ENCODE results near the gene SLC2A3.
"Not testable (repeated sequence)": the region's sequence is repeated elsewhere in the genome, so short reads cannot be mapped to it uniquely, and the experiment has no call there.

Gene SLC2A3

GRCh38 chr12:7929083-7929792 lies 6.7 kb downstream of the SLC2A3 start:
- Histone ChIP-seq H3K27me3 (ENCODE audit: insufficient read depth, poor library complexity, severe bottlenecking) (no peaks in the 10 kb centered on the region), H3K4me3 (ENCODE audit: severe bottlenecking) (no peak overlapping the region), H3K36me3 (ENCODE audit: low read depth) (peaks cover 28% of the 10 kb centered on the region; the same call in 1 of the 2 replicates), H3K27ac (ENCODE audit: poor library complexity, severe bottlenecking) (no peak overlapping the region), H3K9me3 (ENCODE audit: severe bottlenecking) (no peaks in the 10 kb centered on the region), H3K4me1 (ENCODE audit: insufficient read depth, poor library complexity, severe bottlenecking) (no peaks in the 10 kb centered on the region)
- TF ChIP-seq CTCF (IDR thresholded peaks at IDR 0.05; ENCODE audit: poor library complexity, severe bottlenecking): no peak
- DNase-seq (ENCODE audit: low spot score) (no peak), ATAC-seq (ENCODE audit: low read depth) (no peak)

GRCh38 chr12:7927470-7927869 lies 8.5 kb downstream of the SLC2A3 start:
- no peak for ATAC-seq (ENCODE audit: low read depth)

GRCh38 chr12:7926068-7926666 lies 9.8 kb downstream of the SLC2A3 start:
- H3K9me3 ChIP-seq (ENCODE audit: severe bottlenecking); H3K4me3 ChIP-seq (ENCODE audit: severe bottlenecking); DNase-seq (ENCODE audit: low spot score); H3K27me3 ChIP-seq (ENCODE audit: insufficient read depth, poor library complexity, severe bottlenecking); ATAC-seq (ENCODE audit: low read depth); H3K4me1 ChIP-seq (ENCODE audit: insufficient read depth, poor library complexity, severe bottlenecking); H3K27ac ChIP-seq (ENCODE audit: poor library complexity, severe bottlenecking): not testable (repeated sequence)
- H3K36me3 ChIP-seq (ENCODE audit: low read depth): peaks cover 17% of the 10 kb centered on the region; the same call in 1 of the 2 replicates

More at GRCh38 chr12:7927470-7927869, 8.5 kb downstream of the SLC2A3 start:
- no peak for TF ChIP-seq CTCF (IDR thresholded peaks at IDR 0.05; ENCODE audit: poor library complexity, severe bottlenecking)
- H3K4me3 ChIP-seq (ENCODE audit: severe bottlenecking): no peak overlapping the region
- peaks cover 20% of the 10 kb centered on the region; the same call in 1 of the 2 replicates for H3K36me3 ChIP-seq (ENCODE audit: low read depth)
- H3K9me3 ChIP-seq (ENCODE audit: severe bottlenecking): no peaks in the 10 kb centered on the region
- H3K4me1 ChIP-seq (ENCODE audit: insufficient read depth, poor library complexity, severe bottlenecking): no peaks in the 10 kb centered on the region
- H3K27me3 ChIP-seq (ENCODE audit: insufficient read depth, poor library complexity, severe bottlenecking): no peaks in the 10 kb centered on the region
- no peak overlapping the region for H3K27ac ChIP-seq (ENCODE audit: poor library complexity, severe bottlenecking)
- DNase-seq (ENCODE audit: low spot score): no peak

- no peak for ATAC-seq (ENCODE audit: low read depth)
- H3K36me3 ChIP-seq (ENCODE audit: low read depth): peaks cover 12% of the 10 kb centered on the region; the same call in 1 of the 2 replicates
Observed at GRCh38 chr12:7923241-7924236, 12.4 kb downstream of the SLC2A3 start.

GRCh38 chr12:7921181-7921580 lies 14.8 kb downstream of the SLC2A3 start:
- H3K27me3 ChIP-seq (ENCODE audit: insufficient read depth, poor library complexity, severe bottlenecking); H3K27ac ChIP-seq (ENCODE audit: poor library complexity, severe bottlenecking); H3K36me3 ChIP-seq (ENCODE audit: low read depth); H3K4me3 ChIP-seq (ENCODE audit: severe bottlenecking); H3K9me3 ChIP-seq (ENCODE audit: severe bottlenecking); H3K4me1 ChIP-seq (ENCODE audit: insufficient read depth, poor library complexity, severe bottlenecking); DNase-seq (ENCODE audit: low spot score); ATAC-seq (ENCODE audit: low read depth): not testable (repeated sequence)

More at GRCh38 chr12:7923241-7924236, 12.4 kb downstream of the SLC2A3 start:
- Histone ChIP-seq H3K27ac (ENCODE audit: poor library complexity, severe bottlenecking) (no peak overlapping the region), H3K9me3 (ENCODE audit: severe bottlenecking) (no peaks in the 10 kb centered on the region), H3K27me3 (ENCODE audit: insufficient read depth, poor library complexity, severe bottlenecking) (no peaks in the 10 kb centered on the region), H3K4me1 (ENCODE audit: insufficient read depth, poor library complexity, severe bottlenecking) (no peaks in the 10 kb centered on the region), H3K4me3 (ENCODE audit: severe bottlenecking) (no peak overlapping the region)
- no peak for DNase-seq (ENCODE audit: low spot score)
- TF ChIP-seq CTCF (IDR thresholded peaks at IDR 0.05; ENCODE audit: poor library complexity, severe bottlenecking): no peak

GRCh38 chr12:7918268-7918590 lies 17.8 kb downstream of the SLC2A3 start:
- not testable (repeated sequence) for H3K4me3 ChIP-seq (ENCODE audit: severe bottlenecking); DNase-seq (ENCODE audit: low spot score); H3K4me1 ChIP-seq (ENCODE audit: insufficient read depth, poor library complexity, severe bottlenecking); H3K27ac ChIP-seq (ENCODE audit: poor library complexity, severe bottlenecking); ATAC-seq (ENCODE audit: low read depth); H3K27me3 ChIP-seq (ENCODE audit: insufficient read depth, poor library complexity, severe bottlenecking); H3K9me3 ChIP-seq (ENCODE audit: severe bottlenecking); H3K36me3 ChIP-seq (ENCODE audit: low read depth)

Data from RWPE2 (cell line).